NB4 (cell line): Measurements from ENCODE around the gene GALNT13.

Experiments used
- DNase-seq: peaks from one replicate; pipeline ENCODE4 v3.0.0; 2010; ENCODE audit warnings: low read depth
- H3K4me3 ChIP-seq: one replicate; pipeline ENCODE4 v1.5.1; 2011; ENCODE audit warnings: mild to moderate bottlenecking, low read depth, low read length, moderate library complexity
- MYC ChIP-seq: IDR thresholded peaks from 2 replicates; pipeline ENCODE4 v1.6.1; 2011; ENCODE audit warnings: low read depth, low read length
- POLR2A ChIP-seq: IDR thresholded peaks from 2 replicates; pipeline ENCODE4 v1.6.1; 2011; ENCODE audit warnings: mild to moderate bottlenecking; ENCODE audit not compliant: insufficient read length; ENCODE audit errors: extremely low read depth
- TF ChIP-seq, protein P1 (sequence below): IDR thresholded peaks from one replicate; pipeline ENCODE4 v1.5.1; 2012; ENCODE audit warnings: low read depth, low read length
- TF ChIP-seq, protein P2 (sequence below): IDR thresholded peaks from 2 replicates; pipeline ENCODE4 v1.6.1; 2011; ENCODE audit warnings: low read depth, low read length

Gene GALNT13

DNA sequence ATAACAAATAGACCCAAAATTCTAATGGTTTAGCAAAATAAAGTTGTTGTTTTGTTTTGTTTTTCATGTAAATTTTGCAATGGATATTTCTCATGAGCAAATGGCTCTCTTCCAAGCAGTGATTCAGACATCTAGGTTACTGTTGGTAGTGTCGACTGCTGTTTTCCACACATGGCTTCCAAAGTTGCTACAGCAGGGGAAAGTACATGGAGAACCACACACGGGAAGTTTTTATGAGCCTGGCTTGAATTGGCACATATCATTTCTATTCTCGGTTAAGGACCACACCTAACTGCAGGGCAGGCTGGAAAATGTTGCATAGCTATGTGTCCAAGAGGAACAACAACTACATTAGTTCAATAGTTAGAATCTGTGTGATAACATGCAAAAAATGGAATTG is 262.1 kb downstream of the GALNT13 start:
- DNase-seq, result no peak
- no peak for TF ChIP-seq MYC
- TF ChIP-seq, protein P1, sequence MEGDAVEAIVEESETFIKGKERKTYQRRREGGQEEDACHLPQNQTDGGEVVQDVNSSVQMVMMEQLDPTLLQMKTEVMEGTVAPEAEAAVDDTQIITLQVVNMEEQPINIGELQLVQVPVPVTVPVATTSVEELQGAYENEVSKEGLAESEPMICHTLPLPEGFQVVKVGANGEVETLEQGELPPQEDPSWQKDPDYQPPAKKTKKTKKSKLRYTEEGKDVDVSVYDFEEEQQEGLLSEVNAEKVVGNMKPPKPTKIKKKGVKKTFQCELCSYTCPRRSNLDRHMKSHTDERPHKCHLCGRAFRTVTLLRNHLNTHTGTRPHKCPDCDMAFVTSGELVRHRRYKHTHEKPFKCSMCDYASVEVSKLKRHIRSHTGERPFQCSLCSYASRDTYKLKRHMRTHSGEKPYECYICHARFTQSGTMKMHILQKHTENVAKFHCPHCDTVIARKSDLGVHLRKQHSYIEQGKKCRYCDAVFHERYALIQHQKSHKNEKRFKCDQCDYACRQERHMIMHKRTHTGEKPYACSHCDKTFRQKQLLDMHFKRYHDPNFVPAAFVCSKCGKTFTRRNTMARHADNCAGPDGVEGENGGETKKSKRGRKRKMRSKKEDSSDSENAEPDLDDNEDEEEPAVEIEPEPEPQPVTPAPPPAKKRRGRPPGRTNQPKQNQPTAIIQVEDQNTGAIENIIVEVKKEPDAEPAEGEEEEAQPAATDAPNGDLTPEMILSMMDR, result no peak
- no peak for TF ChIP-seq POLR2A
- TF ChIP-seq, protein P2, sequence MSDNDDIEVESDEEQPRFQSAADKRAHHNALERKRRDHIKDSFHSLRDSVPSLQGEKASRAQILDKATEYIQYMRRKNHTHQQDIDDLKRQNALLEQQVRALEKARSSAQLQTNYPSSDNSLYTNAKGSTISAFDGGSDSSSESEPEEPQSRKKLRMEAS, result no peak
- H3K4me3 ChIP-seq, result no peak overlapping the region

DNA sequence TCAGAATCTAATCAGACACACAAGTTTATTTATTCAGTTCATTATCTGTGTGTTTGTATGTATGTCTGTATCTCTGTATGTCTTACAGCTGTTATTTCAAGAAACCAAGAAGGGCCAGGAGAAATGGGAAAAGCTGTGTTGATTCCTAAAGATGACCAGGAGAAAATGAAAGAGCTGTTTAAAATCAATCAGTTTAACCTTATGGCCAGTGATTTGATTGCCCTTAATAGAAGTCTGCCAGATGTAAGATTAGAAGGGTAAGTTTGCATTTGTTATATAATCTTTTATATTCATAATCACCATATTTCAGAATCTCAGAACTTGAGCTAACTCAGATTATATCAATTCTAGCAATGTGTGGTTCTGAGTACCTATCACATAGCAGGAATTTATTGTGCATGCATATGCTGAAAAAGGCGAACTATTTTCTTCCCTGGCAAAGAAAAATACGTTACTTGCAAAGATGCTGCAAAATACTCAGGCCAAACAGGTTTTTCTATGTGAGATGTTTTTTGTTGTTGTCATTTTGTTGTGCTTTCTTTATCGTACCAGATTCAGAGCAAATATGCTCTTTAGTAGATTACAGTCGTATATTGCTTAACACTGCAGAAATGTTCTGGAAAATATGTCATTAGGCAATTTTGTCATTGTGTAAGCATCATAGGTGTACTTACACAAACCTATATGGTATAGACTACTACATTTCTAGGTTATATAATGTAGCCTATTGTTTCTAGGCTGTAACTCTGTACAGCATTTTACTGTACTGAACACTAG is 268.7 kb downstream of the GALNT13 start:
- TF ChIP-seq POLR2A (no peak), MYC (no peak)
- TF ChIP-seq, protein P2, result no peak
- TF ChIP-seq, protein P1, result no peak
- H3K4me3 ChIP-seq, result no peak overlapping the region
- no peak for DNase-seq

DNA sequence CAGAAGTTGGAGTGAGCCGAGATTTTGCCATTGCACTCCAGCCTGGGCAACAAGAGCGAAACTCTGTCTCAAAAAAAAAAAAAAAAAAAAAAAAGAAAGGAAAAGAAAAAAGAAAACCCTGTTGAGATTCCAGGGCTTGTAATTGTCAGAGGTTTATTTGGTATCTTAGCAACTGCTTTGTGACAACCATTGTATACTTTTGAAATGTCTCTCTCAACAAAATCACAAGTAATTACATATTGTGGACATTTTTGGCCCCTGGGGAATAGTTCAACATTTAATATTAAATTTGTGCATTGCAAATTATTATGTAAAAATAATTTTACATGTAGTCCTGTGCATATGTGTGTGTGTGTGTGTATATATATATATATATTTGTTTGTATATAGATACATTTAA is 270.8 kb downstream of the GALNT13 start:
- H3K4me3 ChIP-seq, result no peak overlapping the region
- TF ChIP-seq, protein P2, result no peak
- no peak for TF ChIP-seq MYC
- no peak for TF ChIP-seq POLR2A
- TF ChIP-seq, protein P1, result no peak
- no peak for DNase-seq

DNA sequence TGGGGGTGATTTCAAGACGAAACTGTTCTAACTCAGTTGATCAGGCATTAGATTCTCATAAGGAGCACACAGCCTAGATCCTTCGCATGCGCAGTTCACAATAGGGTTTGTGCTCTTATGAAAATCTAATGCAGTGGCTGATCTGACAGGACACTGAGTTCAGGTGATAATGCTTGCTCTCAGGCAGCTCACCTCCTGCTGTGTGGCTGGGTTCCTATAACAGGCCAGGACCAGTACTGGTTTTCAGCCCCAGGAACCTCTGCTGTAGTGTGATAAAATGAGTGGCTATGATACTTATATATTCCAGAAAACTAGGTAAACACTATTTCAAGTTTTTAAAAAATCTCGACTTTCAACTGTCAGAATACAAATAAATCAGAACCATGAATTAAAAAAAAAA is 271.4 kb downstream of the GALNT13 start:
- TF ChIP-seq MYC (no peak), POLR2A (no peak)
- TF ChIP-seq, protein P2, result no peak
- TF ChIP-seq, protein P1, result no peak
- no peak overlapping the region for H3K4me3 ChIP-seq
- no peak for DNase-seq

DNA sequence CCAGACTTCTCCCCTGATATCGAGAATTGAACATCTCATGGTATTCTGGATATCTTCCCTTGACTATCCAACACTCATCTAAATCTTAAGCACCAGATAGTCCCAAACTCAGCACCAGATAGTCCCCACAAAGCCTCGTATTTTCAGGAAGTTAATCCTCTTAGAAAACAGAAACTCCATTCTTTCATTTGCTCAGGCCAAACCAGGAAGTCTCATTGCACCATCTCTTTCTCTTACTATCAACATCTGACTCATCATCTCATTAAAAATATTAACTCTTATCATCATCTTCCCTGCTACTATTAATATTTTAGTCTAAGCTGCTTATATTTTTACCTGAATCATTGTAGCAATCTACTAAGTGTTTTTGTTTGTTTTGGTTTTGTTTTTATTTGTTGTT is 286.4 kb downstream of the GALNT13 start:
- no peak for DNase-seq
- H3K4me3 ChIP-seq, result no peak overlapping the region
- TF ChIP-seq, protein P1, result no peak
